ENCODE data around the gene ELAVL4. TPM values are rescaled to one million over a fixed set of nuclear protein-coding genes. Genes with fewer than 3 reads are reported as not detected.

The ELAVL4 gene
- total RNA-seq, 1 experiment from 2014 or later: not detected

- H3K4me1 Mint-ChIP-seq (ENCODE audit: insufficient read depth, unreplicated experiment): no peaks in the 10 kb centered on the region
- peaks cover 87% of the 10 kb centered on the region for H3K27me3 Mint-ChIP-seq (ENCODE audit: insufficient read depth, unreplicated experiment)
- POLR2A ChIA-PET: no interaction called here
- DNase-seq (ENCODE audit: unreplicated experiment): no peak
- TF ChIP-seq, protein P1, sequence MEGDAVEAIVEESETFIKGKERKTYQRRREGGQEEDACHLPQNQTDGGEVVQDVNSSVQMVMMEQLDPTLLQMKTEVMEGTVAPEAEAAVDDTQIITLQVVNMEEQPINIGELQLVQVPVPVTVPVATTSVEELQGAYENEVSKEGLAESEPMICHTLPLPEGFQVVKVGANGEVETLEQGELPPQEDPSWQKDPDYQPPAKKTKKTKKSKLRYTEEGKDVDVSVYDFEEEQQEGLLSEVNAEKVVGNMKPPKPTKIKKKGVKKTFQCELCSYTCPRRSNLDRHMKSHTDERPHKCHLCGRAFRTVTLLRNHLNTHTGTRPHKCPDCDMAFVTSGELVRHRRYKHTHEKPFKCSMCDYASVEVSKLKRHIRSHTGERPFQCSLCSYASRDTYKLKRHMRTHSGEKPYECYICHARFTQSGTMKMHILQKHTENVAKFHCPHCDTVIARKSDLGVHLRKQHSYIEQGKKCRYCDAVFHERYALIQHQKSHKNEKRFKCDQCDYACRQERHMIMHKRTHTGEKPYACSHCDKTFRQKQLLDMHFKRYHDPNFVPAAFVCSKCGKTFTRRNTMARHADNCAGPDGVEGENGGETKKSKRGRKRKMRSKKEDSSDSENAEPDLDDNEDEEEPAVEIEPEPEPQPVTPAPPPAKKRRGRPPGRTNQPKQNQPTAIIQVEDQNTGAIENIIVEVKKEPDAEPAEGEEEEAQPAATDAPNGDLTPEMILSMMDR (IDR thresholded peaks at IDR 0.05; ENCODE audit: unreplicated experiment): no peak
- no peak overlapping the region for H3K27ac Mint-ChIP-seq (ENCODE audit: low read depth, unreplicated experiment)
- CTCF ChIA-PET: no interaction called here
- intact Hi-C loops (cut with micrococcal nuclease): no loop called here
- no peaks in the 10 kb centered on the region for H3K36me3 Mint-ChIP-seq (ENCODE audit: insufficient read depth, unreplicated experiment)
- no peaks in the 10 kb centered on the region for H3K9me3 Mint-ChIP-seq (ENCODE audit: unreplicated experiment)
- no peak overlapping the region for H3K4me3 Mint-ChIP-seq (ENCODE audit: unreplicated experiment)
- no TSS peak for BruUV-seq (replicated peaks)
These were observed 396 bp downstream of the ELAVL4 start for GRCh38 chr1:50109116-50109515.

GRCh38 chr1:50109647-50110075 lies 941 bp downstream of the ELAVL4 start:
- Mint-ChIP-seq H3K4me3 (ENCODE audit: unreplicated experiment) (no peak overlapping the region), H3K4me1 (ENCODE audit: insufficient read depth, unreplicated experiment) (no peaks in the 10 kb centered on the region), H3K27me3 (ENCODE audit: insufficient read depth, unreplicated experiment) (peaks cover 87% of the 10 kb centered on the region), H3K9me3 (ENCODE audit: unreplicated experiment) (no peaks in the 10 kb centered on the region), H3K27ac (ENCODE audit: low read depth, unreplicated experiment) (no peak overlapping the region), H3K36me3 (ENCODE audit: insufficient read depth, unreplicated experiment) (no peaks in the 10 kb centered on the region)
- POLR2A ChIA-PET: no interaction called here
- TF ChIP-seq, protein P1 (IDR thresholded peaks at IDR 0.05; ENCODE audit: unreplicated experiment): no peak
- no TSS peak for BruUV-seq (replicated peaks)
- CTCF ChIA-PET: no interaction called here
- intact Hi-C loops (cut with micrococcal nuclease): no loop called here
- DNase-seq (ENCODE audit: unreplicated experiment): no peak

DNA sequence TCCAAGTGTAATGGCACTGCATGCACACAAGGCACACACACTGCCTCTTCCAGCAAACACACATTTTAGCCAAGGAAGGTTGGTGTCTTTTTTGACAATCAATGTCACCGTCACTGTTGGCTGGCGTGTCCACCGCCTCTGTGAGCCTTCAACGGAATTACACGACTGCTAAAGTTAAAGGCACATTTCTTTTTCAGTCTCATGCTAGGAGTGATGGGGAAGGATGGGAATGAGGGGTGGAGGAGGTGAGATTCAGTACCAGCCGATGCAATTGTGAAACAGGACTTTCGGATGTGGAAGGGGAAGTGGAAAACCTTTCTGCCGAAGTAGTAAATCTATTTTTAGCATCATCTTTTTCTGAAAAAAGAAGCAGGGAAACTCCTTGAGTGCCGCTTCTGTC lies 1.4 kb downstream of the ELAVL4 start:
- CTCF ChIA-PET: no interaction called here
- no peak overlapping the region for H3K27ac Mint-ChIP-seq (ENCODE audit: low read depth, unreplicated experiment)

GRCh38 chr1:50110656-50111055 lies 1.9 kb downstream of the ELAVL4 start:
- no peak overlapping the region for H3K27ac Mint-ChIP-seq (ENCODE audit: low read depth, unreplicated experiment)
- TF ChIP-seq, protein P1 (IDR thresholded peaks at IDR 0.05; ENCODE audit: unreplicated experiment): no peak
- H3K27me3 Mint-ChIP-seq (ENCODE audit: insufficient read depth, unreplicated experiment): peaks cover 87% of the 10 kb centered on the region

More for the DNA sequence above, 1.4 kb downstream of the ELAVL4 start:
- H3K9me3 Mint-ChIP-seq (ENCODE audit: unreplicated experiment): no peaks in the 10 kb centered on the region
- intact Hi-C loops (cut with micrococcal nuclease): no loop called here
- H3K4me3 Mint-ChIP-seq (ENCODE audit: unreplicated experiment): no peak overlapping the region
- no peaks in the 10 kb centered on the region for H3K36me3 Mint-ChIP-seq (ENCODE audit: insufficient read depth, unreplicated experiment)
- no peak for DNase-seq (ENCODE audit: unreplicated experiment)
- TF ChIP-seq, protein P1 (IDR thresholded peaks at IDR 0.05; ENCODE audit: unreplicated experiment): no peak
- H3K27me3 Mint-ChIP-seq (ENCODE audit: insufficient read depth, unreplicated experiment): peaks cover 87% of the 10 kb centered on the region
- H3K4me1 Mint-ChIP-seq (ENCODE audit: insufficient read depth, unreplicated experiment): no peaks in the 10 kb centered on the region
- no TSS peak for BruUV-seq (replicated peaks)
- POLR2A ChIA-PET: no interaction called here

More at GRCh38 chr1:50110656-50111055, 1.9 kb downstream of the ELAVL4 start:
- no peak for DNase-seq (ENCODE audit: unreplicated experiment)
- Mint-ChIP-seq H3K4me3 (ENCODE audit: unreplicated experiment) (no peak overlapping the region), H3K4me1 (ENCODE audit: insufficient read depth, unreplicated experiment) (no peaks in the 10 kb centered on the region), H3K9me3 (ENCODE audit: unreplicated experiment) (no peaks in the 10 kb centered on the region), H3K36me3 (ENCODE audit: insufficient read depth, unreplicated experiment) (no peaks in the 10 kb centered on the region)
- POLR2A ChIA-PET: no interaction called here
- intact Hi-C loops (cut with micrococcal nuclease): no loop called here
- CTCF ChIA-PET: no interaction called here
- no TSS peak for BruUV-seq (replicated peaks)
